ENCODE data around the gene SPOCD1. TPM values are rescaled to one million over a fixed set of nuclear protein-coding genes. Genes with fewer than 3 reads are reported as not detected.

The SPOCD1 gene
- under 1 TPM; under 0.01 to 0.19 TPM for total RNA-seq
- polyA plus RNA-seq, result under 1 TPM in 1 of 2 donors, not detected in 1; 0.12 TPM

- DNase-seq (ENCODE audit: low spot score), result peak; percentile 88
- WGBS, result 36% methylated on average over 23 of the region's 23 CpGs
- no peaks in the 10 kb centered on the region for H3K9me3 ChIP-seq (ENCODE audit: control insufficient read depth in 4 of 4, low read length in 3 of 4)
- TF ChIP-seq RXRA (IDR thresholded peaks at IDR 0.05) (peak in 1 of 2 donors; percentile 48), FOXA1 (IDR thresholded peaks at IDR 0.05) (no peak), EGR1 (IDR thresholded peaks at IDR 0.05; ENCODE audit: low read depth in 2 of 2) (peak; percentile 70 to 84), RAD21 (IDR thresholded peaks at IDR 0.05) (peak; percentile 87 to 94), FOXA2 (IDR thresholded peaks at IDR 0.05) (no peak), GABPA (IDR thresholded peaks at IDR 0.05 in 1 of 2, conservative IDR thresholded peaks at IDR 0.05 in 1 of 2) (no peak), CTCF (IDR thresholded peaks at IDR 0.05; ENCODE audit: low read depth, low read length, missing input control) (peak; percentile 83)
- no peaks in the 10 kb centered on the region for H3K36me3 ChIP-seq (ENCODE audit: control insufficient read depth in 4 of 4, insufficient read depth in 3 of 4, low read depth in 1 of 4, low read length in 3 of 4)
- no peaks in the 10 kb centered on the region for H3K27me3 ChIP-seq (ENCODE audit: control insufficient read depth in 4 of 4, insufficient read depth in 4 of 4, low read length in 3 of 4)
- H3K9ac ChIP-seq (ENCODE audit: low read depth in 1 of 2, low read length in 2 of 2), result no peak within 1 kb of the TSS
- H3K4me1 ChIP-seq (ENCODE audit: control insufficient read depth in 4 of 4, insufficient read depth in 4 of 4, low read length in 3 of 4), result no peaks in the 10 kb centered on the region
- H3K4me3 ChIP-seq (ENCODE audit: low read depth in 1 of 3, low read length in 3 of 3), result no peak within 1 kb of the TSS
- no peak within 1 kb of the TSS for H3K27ac ChIP-seq (ENCODE audit: low read depth in 1 of 2, low read length in 2 of 2)
These were observed at the start of gene SPOCD1 for GRCh38 chr1:31815752-31816500. Gene SPOCD1 (minus strand): TSS chr1:31816022. CDS start chr1:31815333, 689 bp downstream.

- no peak overlapping the region for H3K27ac ChIP-seq (ENCODE audit: low read depth in 1 of 2, low read length in 2 of 2)
- H3K4me3 ChIP-seq (ENCODE audit: low read depth in 1 of 3, low read length in 3 of 3), result no peak overlapping the region
- TF ChIP-seq TAF1 (conservative IDR thresholded peaks at IDR 0.05), result no peak
- TF ChIP-seq RAD21 (IDR thresholded peaks at IDR 0.05), result no peak
- TF ChIP-seq SP1 (IDR thresholded peaks at IDR 0.05), result no peak
- TF ChIP-seq FOXA1 (IDR thresholded peaks at IDR 0.05), result no peak
- TF ChIP-seq NR2F2 (IDR thresholded peaks at IDR 0.05), result no peak
- TF ChIP-seq HNF4A (conservative IDR thresholded peaks at IDR 0.05), result no peak
- no peak for TF ChIP-seq RXRA (IDR thresholded peaks at IDR 0.05)
- no peak for TF ChIP-seq EGR1 (IDR thresholded peaks at IDR 0.05; ENCODE audit: low read depth in 2 of 2)
- TF ChIP-seq HNF4G (IDR thresholded peaks at IDR 0.05), result no peak
- no peak for TF ChIP-seq CTCF (IDR thresholded peaks at IDR 0.05; ENCODE audit: low read depth, low read length, missing input control)
- no peak for TF ChIP-seq FOXA2 (IDR thresholded peaks at IDR 0.05)
- TF ChIP-seq GABPA (IDR thresholded peaks at IDR 0.05 in 1 of 2, conservative IDR thresholded peaks at IDR 0.05 in 1 of 2), result no peak
- no peak for TF ChIP-seq ATF3 (IDR thresholded peaks at IDR 0.05)
- TF ChIP-seq ZBTB33 (IDR thresholded peaks at IDR 0.05), result no peak
- TF ChIP-seq JUND (IDR thresholded peaks at IDR 0.05), result no peak
- no peak for TF ChIP-seq REST (IDR thresholded peaks at IDR 0.05)
- no peak for TF ChIP-seq MAX (IDR thresholded peaks at IDR 0.05)
- no peak for TF ChIP-seq YY1 (IDR thresholded peaks at IDR 0.05)
- H3K27me3 ChIP-seq (ENCODE audit: control insufficient read depth in 4 of 4, insufficient read depth in 4 of 4, low read length in 3 of 4), result no peaks in the 10 kb centered on the region
- DNase-seq (ENCODE audit: low spot score), result no peak
- WGBS, result 95% methylated on average over 4 of the region's 4 CpGs
- H3K4me1 ChIP-seq (ENCODE audit: control insufficient read depth in 4 of 4, insufficient read depth in 4 of 4, low read length in 3 of 4), result no peaks in the 10 kb centered on the region
- no peaks in the 10 kb centered on the region for H3K9me3 ChIP-seq (ENCODE audit: control insufficient read depth in 4 of 4, low read length in 3 of 4)
- H3K36me3 ChIP-seq (ENCODE audit: control insufficient read depth in 4 of 4, insufficient read depth in 3 of 4, low read depth in 1 of 4, low read length in 3 of 4), result no peaks in the 10 kb centered on the region
- H3K9ac ChIP-seq (ENCODE audit: low read depth in 1 of 2, low read length in 2 of 2), result no peak overlapping the region
These were observed 46.2 kb upstream of the SPOCD1 start for GRCh38 chr1:31862071-31862470.

All from liver (tissue), 9 donors.